Dedifferentiated amniotic fluid mesenchymal stem cell (primary cell): Measurements from ENCODE around the gene ESR2.
A peak's percentile ranks its signal among the peaks of the same experiment; 100 is the strongest.
"Not testable (repeated sequence)": the region's sequence is repeated elsewhere in the genome, so short reads cannot be mapped to it uniquely, and the experiment has no call there.

Source experiments
- DNase-seq: peaks from one replicate; pipeline ENCODE4 v3.0.0-alpha.2; 2016; ENCODE audit errors: extremely low spot score

ESR2 gene

DNA sequence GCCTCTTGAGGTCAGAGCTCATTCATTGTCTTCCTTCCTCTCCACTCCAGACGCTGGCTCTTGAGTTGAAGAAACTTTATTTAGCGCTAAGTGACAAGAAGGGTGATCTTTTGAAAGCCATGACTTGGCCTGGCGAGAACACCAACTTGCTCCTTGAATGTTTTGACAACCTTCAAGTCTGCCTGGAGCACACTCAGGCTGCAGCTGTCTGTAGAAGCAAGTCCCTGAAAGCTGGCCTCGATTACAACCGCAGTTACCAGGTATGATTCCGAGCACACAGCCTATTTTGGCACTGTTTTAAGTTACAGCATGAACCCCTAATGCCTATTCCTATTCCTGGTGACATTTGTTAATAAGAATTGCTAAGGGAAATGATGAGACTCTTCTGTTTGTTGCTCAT is 167.6 kb downstream of the ESR2 start:
- DNase-seq: no peak

DNA sequence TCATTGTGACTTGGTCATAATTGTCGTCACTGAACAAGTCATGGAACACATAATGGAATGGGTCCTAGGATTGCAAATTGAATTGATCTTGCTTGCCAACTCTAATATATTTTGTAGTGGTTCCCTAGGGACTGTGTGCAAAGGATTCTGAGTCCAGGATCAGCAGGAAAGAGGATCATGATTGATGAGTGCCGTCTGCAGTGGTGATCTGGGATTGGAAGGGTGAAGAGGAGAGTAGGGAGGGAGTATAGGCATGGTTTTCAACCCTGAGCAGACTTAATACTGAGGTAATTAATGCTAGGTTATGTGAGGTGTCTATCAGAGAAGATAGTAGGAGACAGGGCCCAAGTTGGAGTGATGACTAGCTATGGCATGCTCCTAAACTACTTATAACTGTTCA is 168.9 kb downstream of the ESR2 start:
- no peak for DNase-seq

DNA sequence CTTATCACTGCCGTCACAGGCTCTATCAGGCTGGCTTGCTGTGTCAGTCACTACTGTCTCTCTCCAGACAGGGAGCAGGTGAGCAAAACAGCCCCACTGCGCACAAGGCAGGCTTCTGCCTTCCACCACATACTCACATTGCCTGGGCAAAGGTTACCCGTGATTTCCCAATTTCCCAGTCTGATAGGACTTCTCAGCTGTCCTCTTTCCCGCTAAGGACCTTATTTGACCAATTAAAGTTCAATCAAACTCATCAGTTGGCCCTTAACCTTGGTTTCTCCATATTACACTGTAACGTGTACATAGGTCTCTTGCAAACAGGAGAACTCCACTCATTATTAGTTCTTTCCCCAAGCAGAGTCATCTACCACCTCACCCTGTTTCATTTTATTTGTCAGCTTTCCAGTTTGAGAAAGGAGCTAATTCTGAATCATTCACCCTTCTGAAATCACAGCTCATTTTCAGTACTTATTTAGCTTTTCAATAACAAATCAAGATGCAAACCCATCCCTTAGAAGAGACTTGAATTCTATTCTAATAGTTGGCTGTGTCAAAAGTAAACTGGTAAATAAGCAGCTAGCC is 170.8 kb downstream of the ESR2 start:
- no peak for DNase-seq

DNA sequence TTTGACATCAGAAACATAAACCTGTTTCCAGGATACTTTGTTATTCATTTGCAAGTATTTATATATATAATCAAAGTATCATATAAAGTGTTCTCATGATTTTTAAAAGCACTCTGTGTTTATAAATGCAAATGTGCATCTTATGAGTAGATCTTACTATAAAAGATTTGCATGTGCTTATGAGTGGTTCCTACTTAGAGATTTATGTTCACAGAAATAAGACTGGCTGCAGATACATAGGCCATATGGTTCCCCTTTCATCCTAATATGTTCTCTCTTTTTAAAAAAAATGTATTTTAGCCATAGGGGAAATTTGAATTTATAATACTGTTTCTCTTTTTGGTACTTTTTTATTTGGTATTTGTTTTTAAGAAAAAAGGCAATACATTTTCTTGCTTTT is 174.2 kb downstream of the ESR2 start:
- no peak for DNase-seq

DNA sequence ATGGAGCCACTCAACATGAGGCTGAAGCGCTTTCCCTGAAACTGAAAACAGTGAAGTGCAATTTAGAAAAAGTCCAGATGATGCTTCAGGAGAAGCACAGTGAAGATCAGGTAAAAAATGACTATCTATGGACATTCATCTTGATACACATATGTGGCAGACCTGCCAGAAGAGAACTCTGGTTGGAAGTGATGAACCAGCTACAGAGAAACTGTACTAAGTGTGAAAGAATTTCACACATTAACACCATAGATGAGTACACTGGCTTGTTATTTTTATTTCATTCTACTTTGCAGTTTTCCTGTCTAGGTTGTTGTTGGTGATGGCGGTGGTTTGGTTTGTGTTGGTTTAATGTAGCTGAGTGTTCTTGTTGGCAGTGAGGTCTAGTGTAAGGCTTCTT is 174.7 kb downstream of the ESR2 start:
- no peak for DNase-seq

DNA sequence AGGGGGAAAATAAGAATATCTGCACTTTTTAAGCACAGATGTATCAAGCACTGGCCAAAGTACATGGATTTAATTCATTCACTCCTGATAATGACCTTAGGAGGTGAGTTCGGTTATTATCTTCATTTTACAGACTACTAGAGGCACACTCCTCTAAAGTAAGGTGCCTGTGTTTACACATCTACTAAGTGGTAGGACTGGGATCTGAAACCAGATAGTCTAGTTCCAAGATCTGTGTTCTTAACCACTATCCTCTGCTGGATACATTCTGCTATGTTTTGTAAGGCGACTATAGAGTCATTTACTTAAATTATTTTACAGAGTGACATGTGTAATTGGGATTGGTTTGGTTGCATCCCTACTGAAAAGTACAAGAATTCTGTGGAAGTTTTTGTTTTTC is 175.3 kb downstream of the ESR2 start:
- DNase-seq: no peak

DNA sequence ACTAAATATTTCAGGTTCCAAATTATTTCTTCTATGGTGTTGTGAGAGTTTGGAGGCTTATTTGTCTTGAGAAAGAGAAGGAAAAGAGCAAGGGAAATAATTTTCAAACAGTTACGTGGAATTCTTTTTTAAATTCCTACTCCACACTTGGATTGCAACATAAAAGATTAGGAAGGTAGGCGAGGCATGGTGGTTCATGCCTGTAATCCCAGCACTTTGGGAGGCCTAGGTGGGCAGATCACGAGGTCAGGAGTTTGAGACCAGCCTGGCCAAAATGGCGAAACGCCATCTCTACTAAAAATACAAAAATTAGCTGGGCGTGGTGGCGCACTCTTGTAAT is 175.8 kb downstream of the ESR2 start:
- DNase-seq: not testable (repeated sequence)

DNA sequence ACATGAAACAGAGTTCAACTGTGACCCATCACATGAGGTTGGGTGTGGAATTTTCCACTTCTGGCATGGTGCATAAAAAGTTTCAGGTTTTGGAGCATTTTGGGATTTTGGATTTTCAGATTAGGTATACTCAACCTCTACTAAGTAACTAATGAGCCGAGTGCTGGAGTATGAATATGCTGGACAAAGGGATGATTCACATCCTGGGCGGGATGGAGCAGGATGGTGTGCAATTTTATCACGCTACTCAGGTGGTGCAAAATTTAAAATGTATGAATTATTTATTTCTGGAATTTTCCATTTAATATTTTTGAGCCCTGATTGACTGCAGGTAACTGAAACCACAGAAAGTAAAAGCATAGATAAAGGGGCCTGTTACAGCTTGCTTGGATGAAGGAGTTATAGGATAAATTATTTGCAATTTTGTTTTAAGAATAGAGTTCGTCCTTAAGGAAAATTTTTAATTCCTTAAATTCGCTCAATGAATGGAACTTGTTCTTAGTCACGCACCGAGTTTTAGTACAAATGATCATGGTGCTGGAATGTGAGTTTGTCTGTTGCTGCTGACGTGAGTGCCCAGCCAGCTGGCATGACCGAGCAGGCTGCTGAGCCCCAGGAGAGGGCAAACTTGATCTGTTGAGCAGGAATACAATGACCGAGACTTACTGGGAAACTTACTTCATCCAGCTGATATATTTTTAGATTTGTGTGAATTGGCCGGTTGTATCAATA is 176.3 kb downstream of the ESR2 start:
- no peak for DNase-seq

DNA sequence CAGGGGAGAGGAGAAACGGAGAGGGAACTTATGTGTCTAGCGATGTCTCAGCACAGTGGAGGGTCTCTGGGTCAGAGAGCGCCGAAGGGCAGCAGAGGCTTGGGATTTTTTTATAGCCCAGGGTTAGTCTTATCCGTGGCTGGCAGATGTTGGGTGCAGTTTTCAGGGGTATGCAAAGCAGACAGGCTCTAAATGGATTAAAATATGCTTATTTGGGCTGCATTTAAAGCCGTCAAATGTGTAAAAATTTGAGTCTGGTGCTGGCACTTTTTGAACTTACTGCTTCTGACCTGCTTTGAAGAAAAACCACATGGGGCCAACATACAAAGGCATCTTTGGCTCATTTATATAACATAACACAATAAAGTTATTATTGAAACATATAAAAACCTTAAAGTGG is 178.8 kb downstream of the ESR2 start:
- DNase-seq: no peak

DNA sequence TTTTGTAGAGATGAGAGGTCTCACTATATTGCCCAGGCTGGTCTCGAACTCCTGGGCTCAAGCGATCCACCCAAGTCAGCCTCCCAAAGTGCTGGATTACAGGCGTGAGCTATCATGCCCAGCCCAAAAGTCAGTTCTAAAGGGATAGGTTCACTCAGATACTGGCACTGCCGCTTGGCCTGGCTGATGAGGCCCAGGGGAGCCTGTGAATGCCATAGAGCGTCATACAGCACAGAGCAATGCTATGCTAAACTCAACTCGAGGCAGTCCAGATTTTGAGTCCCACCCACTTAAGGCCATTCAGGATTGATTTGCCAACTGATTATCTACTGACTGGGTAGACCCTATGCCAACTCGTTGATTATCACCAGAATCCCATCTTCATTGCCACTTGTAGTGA is 179.4 kb downstream of the ESR2 start:
- no peak for DNase-seq

DNA sequence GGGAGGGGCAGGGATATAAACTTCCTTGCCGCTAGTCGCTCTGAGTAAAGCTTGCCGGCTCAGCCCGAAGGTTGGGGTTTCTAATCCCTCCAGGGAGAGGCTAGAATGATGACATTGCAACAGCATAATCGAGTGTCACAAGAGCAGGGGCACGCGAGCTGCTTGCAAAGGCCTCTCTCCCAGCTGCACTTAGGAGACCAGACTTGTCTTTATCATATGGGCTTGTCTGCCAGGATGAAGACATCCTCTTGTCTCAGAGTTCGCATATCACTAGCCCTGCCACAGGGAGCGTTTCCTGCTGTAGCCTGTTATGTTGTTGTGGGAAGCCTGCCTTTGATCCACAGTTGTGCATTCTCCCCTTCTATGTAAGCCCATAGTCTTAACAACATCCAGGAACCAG is 180.0 kb downstream of the ESR2 start:
- no peak for DNase-seq

DNA sequence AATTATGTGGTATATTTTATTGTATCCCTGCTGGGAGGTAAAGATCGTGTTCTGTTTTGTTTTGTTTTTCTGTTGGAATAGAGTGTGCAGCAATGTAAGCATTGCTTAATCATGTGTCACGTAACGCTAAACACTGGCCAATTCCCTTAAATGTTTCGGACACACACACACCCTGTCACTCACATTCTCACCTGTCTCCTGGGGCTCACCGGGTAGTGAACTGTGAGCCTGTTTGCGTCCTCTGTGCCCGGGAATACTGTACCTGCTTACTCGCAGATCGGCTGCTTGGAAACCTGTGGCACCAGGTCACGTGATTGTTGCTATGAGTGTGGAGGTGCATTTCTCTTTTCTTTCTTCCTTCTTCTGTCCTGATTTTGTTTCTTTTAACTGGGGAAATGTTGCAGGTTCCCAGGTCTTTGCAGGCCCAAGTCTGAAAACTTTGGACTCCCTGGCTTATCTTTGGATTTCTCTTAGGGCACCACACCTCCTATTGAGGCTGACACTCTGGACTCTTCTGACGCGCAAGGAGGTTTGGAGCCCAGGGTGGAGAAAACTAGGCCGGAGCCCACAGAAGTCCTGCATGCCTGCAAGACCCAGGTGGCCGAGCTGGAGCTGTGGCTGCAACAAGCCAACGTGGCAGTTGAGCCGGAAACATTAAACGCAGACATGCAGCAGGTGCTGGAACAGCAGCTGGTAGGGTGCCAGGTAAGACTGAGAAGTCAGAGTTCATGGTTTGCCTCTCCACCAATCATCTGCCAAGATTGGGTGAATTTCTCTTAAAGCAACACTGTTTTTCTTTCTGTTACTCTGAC is 181.1 kb downstream of the ESR2 start:
- no peak for DNase-seq

DNA sequence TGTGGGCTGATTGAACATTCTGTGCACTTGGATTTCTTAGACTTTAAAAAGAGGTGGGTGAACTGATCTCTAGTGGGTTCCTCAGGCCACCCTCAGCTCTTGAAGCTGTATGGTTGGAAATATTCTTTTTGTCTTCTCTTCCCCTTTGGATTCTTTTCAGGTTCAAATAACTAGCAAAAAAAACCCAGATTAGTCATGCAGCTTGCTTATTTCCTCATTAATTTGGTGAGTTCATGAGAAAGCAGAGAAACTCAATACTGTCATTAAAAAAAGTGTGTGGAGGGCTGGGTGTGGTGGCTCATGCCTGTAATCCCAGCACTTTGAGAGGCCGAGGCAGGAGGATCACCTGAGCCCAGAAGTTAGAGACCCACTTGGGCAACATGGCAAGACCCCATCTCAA is 183.4 kb downstream of the ESR2 start:
- no peak for DNase-seq

DNA sequence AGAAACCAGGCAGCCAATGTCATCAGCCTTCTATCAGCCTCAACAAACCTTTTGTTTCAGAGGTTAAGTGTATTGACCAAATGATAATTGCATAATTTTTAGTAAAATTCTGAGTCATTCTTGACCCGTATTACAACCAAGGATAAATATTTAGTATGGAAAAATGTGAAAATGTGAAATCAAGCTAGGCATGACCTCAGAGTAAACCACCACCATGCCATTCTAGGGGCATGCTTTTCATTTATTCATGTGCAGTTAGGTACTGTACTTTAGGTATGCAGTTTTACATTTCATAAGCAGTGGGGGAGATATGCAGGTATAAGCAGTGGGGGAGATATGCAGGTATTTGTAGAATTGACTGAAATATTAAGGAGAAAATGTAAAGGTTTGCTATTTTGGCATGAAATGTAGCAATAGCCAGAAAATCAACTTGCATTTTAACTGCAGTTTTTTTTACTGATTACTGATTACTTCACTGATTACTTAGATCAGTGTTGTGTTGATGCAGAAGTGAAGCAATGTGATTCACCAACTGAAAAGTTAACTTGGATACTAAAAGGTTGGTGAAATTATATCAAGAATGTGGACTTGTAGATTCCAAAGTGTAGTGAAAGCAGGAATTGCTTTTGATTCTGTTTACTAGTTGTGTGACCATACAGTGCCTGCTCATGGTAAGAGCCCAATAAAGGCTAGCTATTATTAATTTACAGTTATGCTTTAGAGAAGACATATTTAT is 184.2 kb downstream of the ESR2 start:
- no peak for DNase-seq

DNA sequence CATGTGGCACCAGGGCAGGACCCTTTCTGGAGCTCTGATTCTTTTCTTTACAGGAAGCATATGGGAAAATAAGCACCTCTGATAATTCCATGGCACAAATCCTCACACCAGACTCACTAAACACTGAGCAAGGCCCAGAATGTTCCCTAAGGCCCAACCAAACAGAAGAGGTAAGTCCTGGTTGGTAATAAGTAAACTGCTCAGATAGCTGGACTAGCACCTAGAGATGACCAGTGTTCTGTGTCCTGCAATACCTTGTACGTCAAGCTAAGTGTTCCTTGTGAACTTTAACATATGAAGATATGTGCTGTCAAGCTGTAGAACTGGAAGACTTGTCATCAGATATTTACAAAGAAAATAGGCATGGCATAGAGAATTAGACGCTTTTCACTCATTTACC is 186.7 kb downstream of the ESR2 start:
- no peak for DNase-seq

DNA sequence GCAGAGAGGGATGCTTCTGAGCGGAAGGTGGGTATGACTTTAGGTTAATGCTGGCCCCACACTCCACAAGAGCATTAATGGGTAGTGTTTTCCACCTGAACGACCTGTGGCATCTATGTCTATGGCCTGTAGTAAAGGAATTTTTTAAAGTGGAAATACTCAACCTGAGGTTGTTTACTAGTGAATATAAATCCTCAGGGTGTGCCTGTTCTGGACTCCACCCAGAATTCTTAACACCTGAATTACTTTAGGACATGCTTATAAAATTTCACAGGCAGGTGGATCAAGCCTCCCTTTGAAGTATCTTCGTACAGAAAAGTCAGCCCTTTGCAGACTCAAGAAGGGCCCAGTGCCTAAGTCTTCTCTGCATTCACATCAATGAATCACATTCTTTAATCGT is 196.1 kb downstream of the ESR2 start:
- DNase-seq: no peak

DNA sequence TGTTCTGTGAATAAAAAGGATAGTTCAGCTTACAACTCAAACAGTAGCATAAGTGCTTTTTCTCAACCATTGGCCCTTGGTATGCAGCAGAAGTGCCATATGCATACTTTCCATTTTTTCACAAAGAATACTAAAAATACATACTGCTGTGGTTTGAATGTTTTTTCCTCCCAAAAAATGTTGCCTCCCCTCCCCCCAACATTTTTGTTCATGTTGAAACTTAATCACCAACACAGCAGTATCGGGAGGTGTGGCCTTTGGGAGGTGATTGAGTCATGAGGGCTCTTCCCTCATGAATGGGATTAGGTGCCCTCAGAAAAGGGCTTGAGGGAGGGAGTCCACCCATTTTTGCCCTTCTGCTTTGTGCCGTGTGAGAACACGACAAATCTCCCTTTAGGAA is 198.6 kb downstream of the ESR2 start:
- DNase-seq: peak; percentile 30

DNA sequence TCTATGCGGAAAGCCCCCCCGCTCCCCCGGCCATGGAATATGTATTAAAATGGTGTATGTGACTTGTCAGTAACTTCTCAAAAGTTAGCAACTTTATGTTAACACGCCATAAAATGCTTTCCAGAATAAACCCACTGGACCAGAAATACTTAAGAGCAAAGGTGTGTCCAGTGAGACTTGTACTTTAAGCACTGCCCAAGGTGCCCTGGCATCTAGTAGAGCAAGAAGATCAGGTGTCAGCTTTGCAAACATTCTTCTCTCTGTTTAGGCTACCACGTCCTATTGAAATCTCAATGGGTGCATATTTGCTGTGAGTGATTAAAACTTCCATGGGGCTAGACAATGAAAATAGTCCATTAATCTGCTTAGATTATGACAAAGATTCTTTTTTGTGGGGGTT is 201.2 kb downstream of the ESR2 start:
- DNase-seq: no peak

DNA sequence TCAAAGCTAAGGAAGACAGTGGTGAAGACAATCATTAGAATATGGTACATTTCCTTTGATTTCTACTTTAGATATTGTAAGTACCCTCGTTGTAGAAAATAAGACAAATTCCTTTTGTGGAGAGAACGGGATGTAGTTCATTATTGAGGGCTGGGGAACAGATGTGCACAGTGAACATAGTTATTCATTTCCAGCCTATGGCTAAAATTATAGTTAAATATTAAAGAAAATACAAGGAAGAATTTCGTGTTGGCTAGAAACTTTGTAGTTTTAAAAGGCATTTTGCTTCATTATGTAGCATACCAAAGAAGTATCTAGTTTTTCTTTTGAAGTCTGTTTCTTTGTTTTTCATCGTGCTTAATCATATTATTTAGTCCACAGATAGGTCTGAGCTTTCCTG is 201.8 kb downstream of the ESR2 start:
- no peak for DNase-seq

DNA sequence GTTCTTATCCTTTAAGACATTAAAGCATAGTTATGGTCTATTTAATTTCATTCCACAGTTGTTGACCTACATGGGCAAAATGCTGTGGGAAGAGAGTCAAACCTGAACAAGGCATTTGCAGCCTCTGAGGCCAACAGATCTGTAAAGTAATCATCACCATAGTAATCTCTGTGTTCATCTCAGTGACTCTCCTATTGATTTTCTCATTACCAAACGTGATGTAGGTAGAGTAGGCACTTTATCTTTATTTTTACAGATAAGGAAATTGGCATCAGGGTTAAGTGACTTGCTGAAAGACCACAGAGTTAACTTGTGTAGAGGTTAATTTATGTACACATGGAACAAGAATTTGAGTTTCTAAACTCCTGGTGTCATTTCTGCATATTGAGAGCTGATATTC is 203.0 kb downstream of the ESR2 start:
- no peak for DNase-seq

DNA sequence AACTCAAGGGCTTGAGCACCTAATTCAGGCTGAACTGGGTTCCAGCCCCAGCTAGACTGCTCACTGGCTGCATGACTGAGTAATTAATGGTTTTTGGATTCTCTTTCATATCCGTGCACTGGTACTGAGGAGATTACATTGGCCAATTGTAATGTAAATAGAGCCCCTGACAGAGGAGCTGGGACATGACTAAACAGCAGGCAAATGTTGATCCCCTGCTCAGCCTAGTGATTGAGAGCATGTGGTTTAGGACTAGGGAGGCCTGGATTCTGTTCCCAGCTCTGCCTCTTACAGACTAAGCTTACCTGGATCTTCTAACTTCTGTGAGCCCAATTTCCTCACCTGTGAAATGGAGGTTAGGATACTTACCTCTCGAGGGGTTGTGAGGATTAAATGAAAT is 204.3 kb downstream of the ESR2 start:
- DNase-seq: no peak

DNA sequence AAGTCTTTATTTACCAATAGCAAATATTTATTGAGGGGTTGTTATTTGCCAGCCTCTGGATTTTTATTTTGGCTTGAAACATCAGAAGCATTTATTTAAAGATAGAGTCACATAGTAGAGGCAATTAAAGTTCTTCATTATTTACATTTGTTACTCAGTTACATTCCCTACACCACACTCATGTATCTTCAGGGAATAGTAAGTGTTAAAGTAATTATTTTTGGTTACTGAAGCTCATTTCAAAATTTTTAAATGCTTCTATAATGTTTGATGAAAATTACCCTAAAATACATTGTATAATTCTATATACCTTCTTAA is 205.6 kb downstream of the ESR2 start:
- DNase-seq: no peak

DNA sequence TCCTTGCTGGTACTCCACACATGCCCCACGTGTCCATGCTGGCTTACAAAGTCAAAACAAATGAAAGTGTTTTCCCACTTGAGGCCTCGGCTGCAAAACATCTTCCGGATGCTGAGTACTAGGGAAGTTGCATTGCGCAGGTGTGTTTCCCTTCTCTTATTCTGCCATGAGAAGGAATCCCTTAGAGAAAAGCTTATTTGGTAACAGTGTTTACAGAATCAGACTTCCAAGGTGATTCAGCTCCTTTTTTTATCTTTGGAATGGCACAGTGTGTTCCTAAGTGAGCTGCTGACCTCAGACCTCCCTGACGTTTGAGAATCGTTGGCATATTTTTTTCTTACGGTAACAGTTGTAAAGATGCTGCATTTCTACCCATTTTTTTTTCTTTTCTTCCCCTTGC is 211.3 kb downstream of the ESR2 start:
- DNase-seq: no peak
